Measurements from ENCODE around the gene DEFB119. TPM values are rescaled to one million over a fixed set of nuclear protein-coding genes. Genes with fewer than 3 reads are reported as not detected.
"Not testable (repeated sequence)": the region's sequence is repeated elsewhere in the genome, so short reads cannot be mapped to it uniquely, and the experiment has no call there.

DEFB119 gene
- total RNA-seq, 2 donors from 2014 or later, result not detected

DNA sequence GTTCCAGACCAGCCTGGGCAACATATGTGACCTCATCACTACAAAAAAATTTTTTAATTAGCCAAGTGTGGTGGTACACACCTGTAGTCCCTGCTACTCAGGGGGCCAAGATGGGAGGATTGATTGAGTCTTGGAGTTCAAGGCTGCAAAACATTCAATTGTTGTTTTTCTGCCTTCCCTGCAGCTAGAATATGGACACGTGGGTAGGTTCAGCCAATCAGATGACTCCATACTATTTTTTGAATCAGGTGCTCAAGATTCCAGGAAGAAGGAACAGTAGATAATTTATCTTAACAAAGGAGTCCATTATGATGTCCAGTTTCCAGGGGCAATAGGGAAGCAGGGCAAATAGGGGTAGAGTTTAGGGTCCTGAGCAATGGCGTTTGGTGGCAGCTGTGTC is 2.4 kb upstream of the DEFB119 start:
- WGBS, 2 donors, result 38 to 52% methylated on average over 2 of the region's 2 CpGs
- H3K9me3 ChIP-seq, result no peaks in the 10 kb centered on the region
- H3K27ac ChIP-seq, result no peak overlapping the region
- H3K4me1 ChIP-seq, result no peaks in the 10 kb centered on the region
- DNase-seq (no peak), ATAC-seq (no peak)
- H3K36me3 ChIP-seq (replicated peaks in 1 of 2; ENCODE audit: insufficient read depth in 1 of 2, low read depth in 2 of 2), result no peaks in the 10 kb centered on the region
- no peaks in the 10 kb centered on the region for H3K27me3 ChIP-seq
- intact Hi-C loops (cut with DNase I), result no loop called here
- TF ChIP-seq CTCF (IDR thresholded peaks at IDR 0.05) (no peak), POLR2A (IDR thresholded peaks at IDR 0.05) (no peak)
- no peak overlapping the region for H3K4me3 ChIP-seq

- no peak for DNase-seq
- no peak overlapping the region for H3K4me3 ChIP-seq
- no peaks in the 10 kb centered on the region for H3K36me3 ChIP-seq (replicated peaks in 1 of 2; ENCODE audit: insufficient read depth in 1 of 2, low read depth in 2 of 2)
- no peak for ATAC-seq
- H3K27me3 ChIP-seq, result no peaks in the 10 kb centered on the region
- peaks cover 0 to 5% (median 0%) of the 10 kb centered on the region in 3 donors for H3K9me3 ChIP-seq
- intact Hi-C loops (cut with DNase I), result no loop called here
- no peaks in the 10 kb centered on the region for H3K4me1 ChIP-seq
- H3K27ac ChIP-seq, result no peak overlapping the region
- 27 to 39% methylated on average over 2 of the region's 2 CpGs for WGBS, 2 donors
- TF ChIP-seq CTCF (IDR thresholded peaks at IDR 0.05), result no peak
- TF ChIP-seq POLR2A (IDR thresholded peaks at IDR 0.05), result no peak
Observed at GRCh38 chr20:31374346-31374745, 16.0 kb downstream of the DEFB119 start.

DNA sequence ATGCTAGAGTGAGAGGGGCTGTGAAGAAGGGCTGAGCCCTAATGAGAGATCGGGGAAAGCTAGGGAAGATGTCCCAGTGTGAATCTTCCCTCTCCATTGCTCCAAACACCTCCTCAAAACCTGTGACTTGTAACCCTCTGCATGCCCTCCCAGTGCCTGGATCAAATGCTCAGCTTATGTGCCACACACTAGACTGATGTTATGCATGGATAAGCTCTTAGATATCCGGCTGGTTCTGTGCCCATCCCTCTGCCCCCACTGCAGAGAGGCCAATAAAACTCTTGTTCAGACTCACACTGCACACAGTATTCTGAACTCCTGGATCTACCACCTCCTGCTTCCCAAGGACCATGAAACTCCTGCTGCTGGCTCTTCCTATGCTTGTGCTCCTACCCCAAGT is 22.1 kb downstream of the DEFB119 start, which contains the start of gene DEFB118:
Gene DEFB118, plus strand, starts transcription at position 301 of the 400 bp plus-strand sequence. Its CDS starts 50 bp downstream, at position 351.
- TF ChIP-seq CTCF (IDR thresholded peaks at IDR 0.05) (no peak), POLR2A (IDR thresholded peaks at IDR 0.05) (no peak)
- no peaks in the 10 kb centered on the region for H3K4me1 ChIP-seq
- H3K9me3 ChIP-seq, result peaks cover 0 to 2% (median 0%) of the 10 kb centered on the region in 3 donors
- intact Hi-C loops (cut with DNase I), result no loop called here
- ATAC-seq (no peak), DNase-seq (no peak)
- WGBS, 2 donors, result 30 to 54% methylated on average over 2 of the region's 2 CpGs
- no peak within 1 kb of the TSS for H3K4me3 ChIP-seq
- H3K27me3 ChIP-seq, result no peaks in the 10 kb centered on the region
- H3K27ac ChIP-seq, result no peak within 1 kb of the TSS
- no peaks in the 10 kb centered on the region for H3K36me3 ChIP-seq (replicated peaks in 1 of 2; ENCODE audit: insufficient read depth in 1 of 2, low read depth in 2 of 2)

DNA sequence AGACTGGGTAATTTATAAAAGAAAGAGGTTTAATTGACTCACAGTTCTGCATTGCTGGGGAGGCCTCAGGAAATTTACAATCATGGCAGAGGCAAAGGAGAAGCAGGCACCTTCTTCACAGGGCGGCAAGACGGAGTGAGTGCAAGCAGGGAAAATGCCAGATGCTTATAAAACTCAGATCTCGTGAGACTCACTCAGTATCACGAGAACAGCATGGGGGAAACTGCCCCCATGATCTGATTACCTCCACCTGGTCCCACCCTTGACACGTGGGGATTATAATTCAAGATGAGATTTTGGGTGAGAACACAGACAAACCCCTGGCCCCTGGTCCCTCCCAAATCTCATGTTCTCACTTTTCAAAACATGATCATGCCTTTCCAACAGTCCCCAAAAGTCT is 26.1 kb downstream of the DEFB119 start:
- not testable (repeated sequence) for H3K4me1 ChIP-seq
- 52 to 62% methylated on average over 5 of the region's 5 CpGs for WGBS, 2 donors

GRCh38 chr20:31363295-31363694 is 27.1 kb downstream of the DEFB119 start:
- Histone ChIP-seq H3K4me3 (no peak overlapping the region), H3K27ac (no peak overlapping the region), H3K36me3 (replicated peaks in 1 of 2; ENCODE audit: insufficient read depth in 1 of 2, low read depth in 2 of 2) (no peaks in the 10 kb centered on the region), H3K4me1 (no peaks in the 10 kb centered on the region), H3K27me3 (no peaks in the 10 kb centered on the region), H3K9me3 (no peaks in the 10 kb centered on the region)
- 35 to 38% methylated on average over 4 of the region's 4 CpGs for WGBS, 2 donors
- intact Hi-C loops (cut with DNase I), result no loop called here
- DNase-seq (no peak), ATAC-seq (no peak)
- TF ChIP-seq POLR2A (IDR thresholded peaks at IDR 0.05), result no peak
- TF ChIP-seq CTCF (IDR thresholded peaks at IDR 0.05), result no peak

More for the DNA sequence above, 26.1 kb downstream of the DEFB119 start:
- ATAC-seq; H3K4me3 ChIP-seq; intact Hi-C loops (cut with DNase I); H3K27me3 ChIP-seq; H3K36me3 ChIP-seq (replicated peaks in 1 of 2; ENCODE audit: insufficient read depth in 1 of 2, low read depth in 2 of 2); DNase-seq; H3K27ac ChIP-seq; H3K9me3 ChIP-seq: not testable (repeated sequence)

Data from body of pancreas (tissue), 4 donors.